ENCODE data around the gene FAM227B.
"Not testable (repeated sequence)": the region's sequence is repeated elsewhere in the genome, so short reads cannot be mapped to it uniquely, and the experiment has no call there.

Gene FAM227B, protein sequence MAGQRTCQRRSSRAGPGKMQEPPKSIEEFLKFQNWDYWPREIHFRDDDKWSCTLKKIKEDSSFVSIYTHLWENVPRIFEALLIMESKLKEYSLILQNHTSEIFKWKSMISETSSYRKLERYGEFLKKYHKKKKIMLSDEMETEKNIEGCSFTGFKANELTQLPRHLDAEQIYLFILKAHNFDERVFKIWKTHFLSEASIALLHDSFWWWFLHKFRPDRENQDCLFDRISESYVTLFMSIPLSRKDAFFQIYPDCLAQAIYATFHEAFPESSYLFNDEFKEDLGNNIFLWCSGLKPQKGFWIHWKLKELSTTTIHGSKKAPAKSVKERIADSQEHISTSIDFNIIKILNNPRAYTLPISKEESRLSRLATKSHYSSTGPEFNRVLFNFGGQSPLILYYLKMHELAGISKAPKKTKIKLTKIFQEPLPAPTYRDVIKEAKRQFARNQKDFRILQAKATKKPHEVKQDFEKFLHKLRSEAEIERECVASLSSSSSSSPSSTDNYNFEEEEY

DNA sequence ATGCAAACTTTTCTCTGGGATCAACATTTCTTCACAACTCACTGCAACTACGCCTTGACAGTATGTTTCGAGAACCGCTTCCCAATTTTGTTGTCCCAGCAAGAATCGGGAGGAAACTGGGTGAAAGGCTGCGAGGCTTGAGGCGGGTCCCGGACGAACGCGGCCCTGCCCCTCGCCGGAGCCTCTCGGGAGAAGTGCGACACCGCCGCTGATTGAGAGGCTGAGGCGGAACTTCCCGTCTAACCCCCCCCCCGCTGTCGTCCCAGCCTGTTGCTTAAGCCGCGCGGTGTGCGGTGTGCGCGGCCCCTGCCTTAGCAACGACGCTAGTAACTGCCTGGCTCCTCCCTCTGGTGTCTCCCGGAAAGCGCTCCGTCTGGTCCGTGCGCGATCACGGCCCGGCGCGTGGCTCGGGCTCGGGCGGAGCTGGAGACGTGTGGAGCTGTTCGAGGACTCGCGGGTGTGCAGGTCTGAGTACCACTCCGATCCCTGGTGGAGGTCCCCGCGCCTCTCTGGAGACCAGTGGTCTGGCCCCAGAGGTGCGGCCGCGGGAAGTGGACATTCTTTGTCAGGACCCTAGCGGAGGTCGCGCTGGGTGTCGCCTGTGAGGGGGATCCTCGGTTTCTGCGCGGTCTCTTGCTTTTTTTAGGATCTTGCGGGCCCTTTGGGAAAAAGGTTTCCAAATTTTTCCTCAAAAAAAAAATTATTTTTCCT is at the start of gene FAM227B, which contains the start of gene DTWD1:
Gene FAM227B, minus strand, starts transcription at position 161 of the 711 bp plus-strand sequence. CDS start 5,647 bp downstream, outside the sequence.
Gene DTWD1, plus strand, starts transcription at position 391 of the 711 bp plus-strand sequence. CDS start 4,120 bp downstream, outside the sequence.
- peak; percentile 97 for DNase-seq

DNA sequence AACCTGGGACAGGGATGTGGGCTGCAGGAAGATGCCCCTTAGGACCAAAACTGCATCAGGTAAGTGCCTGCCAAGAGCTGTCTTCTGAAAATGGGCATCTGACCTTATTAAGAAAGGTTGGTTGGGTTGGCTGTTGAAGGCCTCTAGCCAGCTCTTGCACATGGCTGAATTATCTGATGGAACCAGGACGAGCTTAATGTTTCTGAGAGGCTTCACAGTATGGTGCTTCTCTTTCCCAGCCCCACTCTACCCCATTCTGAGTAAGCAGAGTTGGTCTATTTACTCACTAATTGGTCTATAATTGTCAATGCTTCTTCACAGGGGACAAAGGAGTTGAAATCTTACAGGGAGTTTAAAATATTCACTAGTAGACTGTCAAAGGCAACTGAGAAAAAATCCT is 48.7 kb upstream of the FAM227B start:
- peak; percentile 28 for DNase-seq

- DNase-seq, result not testable (repeated sequence)
Observed at GRCh38 chr15:49666486-49666885, 45.9 kb upstream of the FAM227B start.

- DNase-seq, result no peak
Observed at GRCh38 chr15:49664716-49665115, 44.1 kb upstream of the FAM227B start.

DNA sequence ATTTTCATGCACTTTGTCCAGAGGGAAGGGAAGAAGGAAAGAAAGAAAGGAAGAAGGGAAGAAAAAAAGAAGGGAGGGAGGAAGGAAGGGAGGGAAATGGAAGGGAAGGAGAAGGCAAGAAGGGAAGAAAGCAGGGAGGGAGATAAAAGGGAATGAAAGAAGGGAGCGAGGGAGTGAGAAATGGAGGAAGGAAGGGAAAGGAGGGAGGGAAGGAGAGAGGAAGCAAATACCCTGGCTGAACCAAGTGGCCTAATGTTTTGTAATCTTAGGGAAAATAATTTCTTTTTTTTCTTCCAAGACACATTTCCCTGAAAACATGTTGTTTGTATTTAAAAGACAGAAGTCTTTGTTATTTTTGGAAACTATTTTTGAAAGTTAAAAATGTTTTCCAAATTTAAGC is 36.1 kb upstream of the FAM227B start:
- DNase-seq, result no peak

- DNase-seq, result no peak
Observed at GRCh38 chr15:49652922-49653321, 32.3 kb upstream of the FAM227B start.

- no peak for DNase-seq
Observed at GRCh38 chr15:49650676-49651075, 30.1 kb upstream of the FAM227B start.

DNA sequence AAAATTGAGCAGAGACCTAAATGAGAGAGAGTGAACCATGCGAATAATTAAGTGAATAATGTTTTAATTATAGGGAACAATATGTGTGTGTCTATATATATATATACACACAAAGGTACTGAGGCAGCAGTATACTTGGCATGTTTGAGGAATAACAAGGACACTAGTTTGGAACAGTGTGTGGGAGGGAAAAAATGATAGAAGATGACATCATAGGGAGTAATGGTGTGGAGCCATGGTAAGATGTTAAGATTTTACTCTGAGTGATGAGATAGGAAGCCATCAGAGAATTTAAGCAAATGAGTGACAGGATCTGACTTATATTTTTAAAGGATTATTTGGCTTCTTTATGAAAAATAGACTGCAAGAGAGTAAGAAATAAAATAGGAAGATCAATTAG is 29.4 kb upstream of the FAM227B start:
- DNase-seq, result no peak

DNA sequence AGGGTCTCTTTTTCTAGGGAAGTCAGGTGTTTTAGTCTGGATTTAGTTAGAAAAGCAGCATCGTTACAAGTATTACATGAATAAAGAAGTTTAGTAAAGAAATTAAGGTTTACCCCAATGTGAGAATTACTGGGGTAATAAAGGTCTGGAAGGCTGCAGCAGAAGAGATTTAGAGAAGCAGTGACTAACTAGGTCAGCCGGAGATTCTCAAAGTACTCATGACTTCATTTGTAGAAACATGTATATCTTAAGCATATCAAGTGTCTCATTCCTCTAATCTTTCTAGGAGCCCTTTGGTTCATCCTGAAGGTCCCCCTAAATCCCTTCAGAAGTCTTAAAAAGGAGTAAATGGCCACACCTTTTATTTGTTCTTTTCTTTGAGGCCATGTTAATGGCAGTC is 26.3 kb upstream of the FAM227B start:
- DNase-seq, result no peak

DNA sequence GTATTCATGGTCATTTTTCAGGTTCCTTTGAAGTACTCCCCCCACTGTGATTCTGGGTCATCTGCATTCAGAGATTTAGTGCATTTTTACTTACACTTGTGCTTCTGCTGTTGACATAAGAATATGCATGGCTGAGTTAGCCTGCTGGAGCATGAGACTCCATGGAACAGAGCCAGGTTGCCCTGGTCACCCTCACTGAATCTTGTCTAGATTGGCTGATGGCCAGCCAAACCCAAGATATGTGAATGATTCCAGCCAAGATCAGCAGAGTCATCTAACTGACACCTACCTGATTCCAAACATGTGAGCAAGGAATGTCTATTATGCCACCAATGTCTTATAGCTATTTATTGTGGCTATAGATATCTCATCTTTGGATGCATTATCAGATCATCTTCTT is 25.3 kb upstream of the FAM227B start:
- DNase-seq, result peak; percentile 93

DNA sequence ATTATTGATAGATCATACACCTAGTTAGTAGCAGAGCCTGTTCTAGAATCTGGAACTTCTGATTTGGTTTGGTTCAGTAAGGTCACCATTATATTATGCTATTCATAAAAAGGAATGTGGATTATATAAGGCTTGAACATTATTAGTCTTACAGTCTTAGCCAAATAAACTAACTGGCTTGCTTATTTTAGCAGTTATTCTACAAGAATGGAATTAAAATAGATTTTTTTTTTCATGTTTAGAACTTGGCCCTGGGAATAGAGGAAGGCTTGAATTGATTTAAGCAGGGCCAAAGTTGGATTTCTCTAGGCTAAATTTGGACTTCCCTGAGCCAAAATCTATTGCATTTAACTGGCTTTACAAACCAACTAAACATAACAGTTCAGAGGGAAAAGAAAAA is 24.7 kb upstream of the FAM227B start:
- no peak for DNase-seq

GRCh38 chr15:49644364-49644794 is 23.8 kb upstream of the FAM227B start:
- DNase-seq, result no peak

DNA sequence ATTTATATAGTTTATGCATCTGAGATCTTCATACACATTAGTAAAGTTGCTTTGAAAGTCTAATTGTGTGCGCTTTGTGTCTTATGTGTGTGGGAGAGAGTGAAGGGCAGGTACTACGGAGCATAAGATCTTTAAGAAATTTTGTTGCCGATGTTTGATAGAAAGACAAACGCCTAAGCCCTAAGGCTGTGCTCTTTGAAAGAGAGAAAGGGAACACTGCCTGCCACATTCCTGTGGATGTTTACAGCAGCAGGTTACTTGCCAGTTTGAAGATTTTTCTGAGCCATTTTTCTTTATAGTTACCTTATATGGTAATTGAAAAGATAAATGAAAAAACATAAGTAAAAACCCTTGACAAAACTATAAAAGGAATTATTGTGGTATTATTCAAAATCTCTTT is 17.2 kb upstream of the FAM227B start:
- no peak for DNase-seq

DNA sequence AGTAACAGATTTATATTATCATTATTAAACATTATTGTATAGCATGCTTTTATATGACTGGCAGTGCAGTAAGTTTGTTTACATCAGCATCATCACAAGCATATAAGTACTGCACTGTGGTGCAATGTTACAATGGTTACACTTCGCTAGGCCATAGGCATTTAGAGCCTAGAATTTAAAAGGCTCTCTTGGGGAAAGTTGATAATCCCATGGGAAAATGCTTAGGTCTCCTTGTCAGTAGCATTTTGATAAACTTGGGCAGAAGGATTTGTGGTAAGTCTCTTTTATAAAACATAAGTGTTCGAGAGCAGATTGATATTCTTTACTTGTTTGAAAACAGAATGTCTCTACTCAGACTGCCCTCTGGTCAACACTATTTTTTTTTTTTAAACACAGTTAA is 7.8 kb upstream of the FAM227B start:
- DNase-seq, result no peak

DNA sequence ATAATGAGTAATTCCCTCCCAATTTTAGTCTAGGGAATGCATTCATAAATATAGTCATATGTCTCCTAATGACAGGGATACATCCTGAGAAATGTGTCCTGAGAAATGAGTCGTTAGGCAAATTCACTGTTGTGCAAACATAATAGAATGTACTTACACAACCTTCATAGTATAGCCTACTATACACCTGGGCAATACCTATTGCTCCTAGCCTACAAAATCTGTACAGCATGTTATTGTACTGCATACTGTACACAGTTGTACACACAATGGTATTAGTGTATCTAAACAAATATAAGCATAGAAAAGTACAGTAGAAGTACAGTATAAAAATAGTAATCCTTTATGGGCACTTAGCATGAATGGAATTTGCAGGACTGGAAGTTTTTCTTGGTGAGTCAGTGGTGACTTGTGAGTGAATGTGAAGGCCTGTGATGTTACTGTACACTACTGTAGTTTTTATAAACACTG is 6.8 kb upstream of the FAM227B start:
- DNase-seq, result no peak

GRCh38 chr15:49625460-49626036 is 4.9 kb upstream of the FAM227B start:
- no peak for DNase-seq

DNA sequence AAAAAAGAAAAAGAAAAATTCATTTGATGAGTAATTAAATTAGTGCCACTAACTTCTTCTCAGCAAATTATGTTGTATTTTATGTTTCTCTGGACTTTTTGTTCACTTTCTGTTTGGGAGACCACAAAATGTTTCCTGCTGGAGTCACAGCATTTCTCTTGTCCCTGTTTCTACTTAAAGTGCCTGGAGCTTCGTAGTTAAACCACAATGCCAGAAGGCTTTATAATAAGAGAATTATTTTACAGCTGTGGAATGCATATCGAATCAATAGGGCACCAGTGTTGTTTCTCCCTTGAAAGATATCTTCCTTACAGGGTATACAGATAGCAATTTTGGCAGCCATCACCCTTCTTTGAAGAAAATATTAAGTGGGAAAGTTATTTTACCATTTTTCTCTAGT is 3.4 kb upstream of the FAM227B start:
- DNase-seq, result no peak

GRCh38 chr15:49622561-49622960 is 1.9 kb upstream of the FAM227B start:
- DNase-seq, result no peak

GRCh38 chr15:49621887-49622286 is 1.3 kb upstream of the FAM227B start:
- no peak for DNase-seq

DNA sequence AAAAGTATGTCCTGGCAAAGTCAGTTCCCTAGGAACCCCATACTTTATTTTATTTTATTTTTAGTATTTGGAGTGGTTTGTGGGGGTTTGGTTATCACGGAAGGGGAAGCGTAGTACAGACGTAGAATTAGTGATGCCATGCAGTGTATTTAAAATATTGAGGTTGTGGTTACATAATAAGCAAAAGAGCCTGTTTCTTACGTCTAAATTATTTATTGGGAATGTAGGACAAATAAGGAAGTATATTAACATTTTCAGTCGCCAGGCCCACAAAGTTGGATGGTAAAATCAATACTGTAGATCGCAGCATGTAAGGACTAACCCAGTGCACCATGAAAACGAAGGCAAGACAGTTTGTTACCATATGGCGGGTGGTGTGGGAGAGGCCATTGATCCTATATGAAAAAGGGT is 788 bp upstream of the FAM227B start:
- no peak for DNase-seq

- DNase-seq, result no peak
Observed at GRCh38 chr15:49620199-49620598, 419 bp downstream of the FAM227B start.

- DNase-seq, result no peak
Observed at GRCh38 chr15:49619226-49619625, 1.4 kb downstream of the FAM227B start.

- not testable (repeated sequence) for DNase-seq
Observed at GRCh38 chr15:49612240-49612639, 8.4 kb downstream of the FAM227B start.

All from COR-L47 (cell line).